A549 (cell line): ENCODE results near the gene EPB41L4B.

Experiments
- CBX8 ChIP-seq: fragments of 200-600 bp; sonication (generic); IDR thresholded peaks from 2 replicates; pipeline ENCODE4 v1.6.1; 2016
- CEBPB ChIP-seq, 2 experiments: fragments of >200 bp in 1 of 2; sonication (Bioruptor Twin) in 1 of 2; formaldehyde crosslinking in 1 of 2; IDR thresholded peaks; 2 replicates each; pipeline ENCODE4 v1.6.1; 2012 to 2016
- EP300 ChIP-seq, 2 experiments: fragments of >200 bp; sonication (Bioruptor Twin); formaldehyde crosslinking; IDR thresholded peaks; 2 replicates in 1 of 2; 3 replicates in 1 of 2; pipeline ENCODE4 v1.6.1; 2016 to 2017
- GATA3 ChIP-seq: IDR thresholded peaks from 2 replicates; pipeline ENCODE4 v1.6.1; 2012; ENCODE audit warnings: borderline replicate concordance
- HOXA7 ChIP-seq: fragments of 250-450 bp; sonication (Bioruptor Pico); IDR thresholded peaks from 2 replicates; pipeline ENCODE4 v1.5.0; 2020; ENCODE audit warnings: mild to moderate bottlenecking, moderate library complexity
- MAZ ChIP-seq: fragments of 150-350 bp; IDR thresholded peaks from 2 replicates; pipeline ENCODE4 v1.6.1; 2014; ENCODE audit warnings: antibody characterized with exemption, low read depth, low read length, borderline replicate concordance
- POLR2A ChIP-seq: IDR thresholded peaks from 2 replicates; pipeline ENCODE4 v1.6.1; 2012; ENCODE audit warnings: mild to moderate bottlenecking, low read length
- RAD21 ChIP-seq, 2 experiments: fragments of >200 bp in 1 of 2; sonication (Bioruptor Twin) in 1 of 2; formaldehyde crosslinking in 1 of 2; IDR thresholded peaks in 1 of 2; conservative IDR thresholded peaks in 1 of 2; 2 replicates in 1 of 2; 3 replicates in 1 of 2; pipeline ENCODE4 v1.6.1; 2012 to 2018; ENCODE audit warnings: inconsistent platforms in 1 of 2
- TF ChIP-seq, protein P1 (sequence below): fragments of >200 bp; sonication (Bioruptor Twin); formaldehyde crosslinking; IDR thresholded peaks from 3 replicates; pipeline ENCODE4 v1.5.1; 2016
- TF ChIP-seq, protein P2 (sequence below): IDR thresholded peaks from 2 replicates; pipeline ENCODE4 v1.6.1; 2012; ENCODE audit warnings: low read depth, borderline replicate concordance
- TF ChIP-seq, protein P3 (sequence below): IDR thresholded peaks from 2 replicates; pipeline ENCODE4 v1.6.1; 2012

DNA sequence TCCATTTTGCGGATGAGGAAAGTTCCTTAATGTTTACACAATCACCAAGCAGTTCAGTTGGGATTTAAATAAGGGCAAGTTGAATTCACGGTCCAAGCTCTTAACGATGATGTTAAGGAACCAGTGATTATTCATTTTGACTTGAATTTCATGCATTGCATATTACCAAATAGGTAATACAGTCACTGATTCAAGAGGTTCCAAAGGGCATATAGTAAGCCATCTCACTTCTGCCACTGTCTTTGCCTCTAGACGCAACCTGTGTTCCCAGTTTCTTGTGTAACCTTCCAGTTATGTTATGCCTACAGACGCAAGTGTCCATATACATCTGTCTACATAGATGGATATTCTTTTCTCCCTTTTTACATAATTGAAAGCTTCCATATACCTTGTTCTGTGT is 39.9 kb upstream of the EPB41L4B start:
- TF ChIP-seq POLR2A (no peak), HOXA7 (CRISPR knock-in tag) (no peak), CEBPB (IDR thresholded peaks at IDR 0.05) (no peak), MAZ (no peak), CBX8 (no peak), GATA3 (no peak), RAD21 (conservative IDR thresholded peaks at IDR 0.05 in 1 of 2, IDR thresholded peaks at IDR 0.05 in 1 of 2) (no peak), EP300 (IDR thresholded peaks at IDR 0.05) (no peak)
- TF ChIP-seq, protein P1, sequence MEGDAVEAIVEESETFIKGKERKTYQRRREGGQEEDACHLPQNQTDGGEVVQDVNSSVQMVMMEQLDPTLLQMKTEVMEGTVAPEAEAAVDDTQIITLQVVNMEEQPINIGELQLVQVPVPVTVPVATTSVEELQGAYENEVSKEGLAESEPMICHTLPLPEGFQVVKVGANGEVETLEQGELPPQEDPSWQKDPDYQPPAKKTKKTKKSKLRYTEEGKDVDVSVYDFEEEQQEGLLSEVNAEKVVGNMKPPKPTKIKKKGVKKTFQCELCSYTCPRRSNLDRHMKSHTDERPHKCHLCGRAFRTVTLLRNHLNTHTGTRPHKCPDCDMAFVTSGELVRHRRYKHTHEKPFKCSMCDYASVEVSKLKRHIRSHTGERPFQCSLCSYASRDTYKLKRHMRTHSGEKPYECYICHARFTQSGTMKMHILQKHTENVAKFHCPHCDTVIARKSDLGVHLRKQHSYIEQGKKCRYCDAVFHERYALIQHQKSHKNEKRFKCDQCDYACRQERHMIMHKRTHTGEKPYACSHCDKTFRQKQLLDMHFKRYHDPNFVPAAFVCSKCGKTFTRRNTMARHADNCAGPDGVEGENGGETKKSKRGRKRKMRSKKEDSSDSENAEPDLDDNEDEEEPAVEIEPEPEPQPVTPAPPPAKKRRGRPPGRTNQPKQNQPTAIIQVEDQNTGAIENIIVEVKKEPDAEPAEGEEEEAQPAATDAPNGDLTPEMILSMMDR, result no peak
- TF ChIP-seq, protein P2, sequence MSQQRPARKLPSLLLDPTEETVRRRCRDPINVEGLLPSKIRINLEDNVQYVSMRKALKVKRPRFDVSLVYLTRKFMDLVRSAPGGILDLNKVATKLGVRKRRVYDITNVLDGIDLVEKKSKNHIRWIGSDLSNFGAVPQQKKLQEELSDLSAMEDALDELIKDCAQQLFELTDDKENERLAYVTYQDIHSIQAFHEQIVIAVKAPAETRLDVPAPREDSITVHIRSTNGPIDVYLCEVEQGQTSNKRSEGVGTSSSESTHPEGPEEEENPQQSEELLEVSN, result no peak
- TF ChIP-seq, protein P3, sequence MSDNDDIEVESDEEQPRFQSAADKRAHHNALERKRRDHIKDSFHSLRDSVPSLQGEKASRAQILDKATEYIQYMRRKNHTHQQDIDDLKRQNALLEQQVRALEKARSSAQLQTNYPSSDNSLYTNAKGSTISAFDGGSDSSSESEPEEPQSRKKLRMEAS, result no peak
